GM12878 (cell line): ENCODE data around the gene GRK5. TPM values are rescaled to one million over a fixed set of nuclear protein-coding genes. Genes with fewer than 3 reads are reported as not detected.
A peak's percentile ranks its signal among the peaks of the same experiment; 100 is the strongest.

ENCODE experiments used
- ATAC-seq: fragments of 200-7000 bp; cut with Tn5 transposase; 3 replicates; pipeline ENCODE4 v1.9.1; 2020; ENCODE audit warnings: mild to moderate bottlenecking, moderate library complexity
- BruUV-seq: library from RNA; stranded (reverse); fragments of 400-500 nt; replicated peaks from 2 replicates; lab custom pipeline; 2021; lab: Mats Ljungman, UMichigan
- CTCF ChIA-PET: fragments of 300-600 bp; sonication (Branson Sonifier 250); formaldehyde crosslinking; extraction: SDS; loops from one replicate; lab custom pipeline; 2021; ENCODE audit warnings: inconsistent platforms; lab: Yijun Ruan, JAX
- POLR2A ChIA-PET: fragments of 350-600 bp; formaldehyde crosslinking; extraction: SDS; loops from one replicate; lab custom pipeline; 2021; ENCODE audit warnings: inconsistent platforms; lab: Charles Lee
- RAD21 ChIA-PET: fragments of 300-600 bp; sonication (Branson Sonifier 250); formaldehyde crosslinking; loops from one replicate; lab custom pipeline; 2023; ENCODE audit warnings: antibody characterized with exemption; ENCODE audit not compliant: unreplicated experiment; lab: Charles Lee
- SMC1A ChIA-PET: fragments of 300-600 bp; sonication (Branson Sonifier 250); formaldehyde crosslinking; loops from one replicate; lab custom pipeline; 2023; ENCODE audit not compliant: unreplicated experiment, uncharacterized antibody; lab: Charles Lee
- DNase-seq: peaks from one replicate; pipeline ENCODE4 v3.0.0-alpha.2; 2011; ENCODE audit warnings: low read depth, low spot score
- FAIRE-seq: peaks from 3 replicates; lab custom pipeline; 2011; peaks lifted over from hg19 to GRCh38; lab: Jason Lieb, UNC
- H2AFZ ChIP-seq: 2 replicates; pipeline ENCODE4 v1.6.0; 2011; ENCODE audit warnings: low read depth, low read length, control low read depth; ENCODE audit not compliant: control insufficient read depth
- H3K27ac ChIP-seq: 2 replicates; pipeline ENCODE4 v1.5.1; 2011; ENCODE audit warnings: control low read depth; ENCODE audit not compliant: control insufficient read depth, insufficient read depth
- H3K27me3 ChIP-seq, 2 experiments: replicated peaks in 1 of 2; 2 replicates each; pipeline versions ENCODE4 v1.6.0 to v1.6.1; 2011; ENCODE audit warnings: low read length in 1 of 2; ENCODE audit not compliant: control insufficient read depth in 2 of 2, insufficient read depth in 2 of 2
- H3K36me3 ChIP-seq, 2 experiments: 2 replicates each; pipeline ENCODE4 v1.5.1; 2011; ENCODE audit warnings: low read length in 1 of 2; ENCODE audit not compliant: control insufficient read depth in 2 of 2, insufficient read depth in 2 of 2
- H3K4me1 ChIP-seq: 2 replicates; pipeline ENCODE4 v1.6.1; 2011; ENCODE audit warnings: mild to moderate bottlenecking, low read length, moderate library complexity, mixed read lengths; ENCODE audit not compliant: control insufficient read depth, insufficient read depth
- H3K4me2 ChIP-seq: 2 replicates; pipeline ENCODE4 v1.6.0; 2011; ENCODE audit warnings: control low read depth; ENCODE audit not compliant: control insufficient read depth, insufficient read depth
- H3K4me3 ChIP-seq: fragments of 200-600 bp; sonication (generic); 2 replicates; pipeline ENCODE4 v1.5.1; 2016
- H3K79me2 ChIP-seq: 2 replicates; pipeline ENCODE4 v1.6.0; 2011; ENCODE audit warnings: low read length; ENCODE audit not compliant: control insufficient read depth, insufficient read depth
- H3K9ac ChIP-seq: 2 replicates; pipeline ENCODE4 v1.8.0; 2011; ENCODE audit warnings: low read length, control low read depth, mixed read lengths; ENCODE audit not compliant: control insufficient read depth, insufficient read depth
- H3K9me3 ChIP-seq: replicated peaks from 3 replicates; pipeline ENCODE4 v1.5.1; 2011; ENCODE audit warnings: mild to moderate bottlenecking, low read length; ENCODE audit not compliant: control insufficient read depth, insufficient read depth
- H4K20me1 ChIP-seq: 2 replicates; pipeline ENCODE4 v1.6.0; 2011; ENCODE audit not compliant: control insufficient read depth, insufficient read depth
- BMI1 ChIP-seq: fragments of 450-650 bp; IDR thresholded peaks from 2 replicates; pipeline ENCODE4 v1.6.1; 2016; ENCODE audit warnings: mild to moderate bottlenecking, moderate library complexity, borderline replicate concordance
- EED ChIP-seq: sonication (generic); IDR thresholded peaks from 2 replicates; pipeline ENCODE4 v1.6.1; 2016; ENCODE audit warnings: antibody characterized with exemption, low read depth
- MEF2B ChIP-seq: fragments of 450-650 bp; IDR thresholded peaks from 2 replicates; pipeline ENCODE4 v1.6.1; 2018; ENCODE audit warnings: mild to moderate bottlenecking, moderate library complexity; ENCODE audit not compliant: partially characterized antibody, poor library complexity, severe bottlenecking
- MTA2 ChIP-seq: fragments of 450-650 bp; IDR thresholded peaks from 2 replicates; pipeline ENCODE4 v1.6.1; 2016; ENCODE audit warnings: low read depth, mild to moderate bottlenecking, moderate library complexity
- NRF1 ChIP-seq: conservative IDR thresholded peaks from 2 replicates; pipeline ENCODE4 v1.6.1; 2011; ENCODE audit warnings: mild to moderate bottlenecking, low read depth, low read length, improper control_type of control experiment
- PAX8 ChIP-seq: fragments of 450-650 bp; IDR thresholded peaks from 2 replicates; pipeline ENCODE4 v1.6.1; 2017; ENCODE audit warnings: mild to moderate bottlenecking, moderate library complexity
- PML ChIP-seq: IDR thresholded peaks from 2 replicates; pipeline ENCODE4 v1.6.1; 2012; ENCODE audit warnings: low read length, inconsistent platforms
- TBL1XR1 ChIP-seq: IDR thresholded peaks from 2 replicates; pipeline ENCODE4 v1.6.1; 2012; ENCODE audit warnings: low read depth, low read length, improper control_type of control experiment
- WGBS: methylation state at CpG from one replicate; pipeline ENCODE4 v1.1.6; 2016; ENCODE audit warnings: low lambda C conversion rate; ENCODE audit not compliant: insufficient replicate concordance, insufficient coverage; ENCODE audit errors: missing lambda C conversion rate; 5-methylcytosine and 5-hydroxymethylcytosine counted together
- in situ Hi-C: fragments of 300-500 bp; cut with MboI; formaldehyde crosslinking; loops from 9 replicates; pipeline ENCODE4 v1.14.3; 2018; ENCODE audit warnings: mixed read lengths
- intact Hi-C: fragments of 100-400 bp; cut with micrococcal nuclease; formaldehyde crosslinking; loops from one replicate; pipeline ENCODE4 v1.14.2; 2022; ENCODE audit not compliant: unreplicated experiment
- polyA plus RNA-seq, 11 experiments: library from polyadenylated mRNA; depleted of rRNA in 4 of 11; unstranded in 6 of 11; stranded (reverse) in 5 of 11; fragments of >200 nt; fragmentation: Nextera tagmentation in 4 of 11; fragmentation: Illumina TruSeq in 1 of 11; extraction: Ambion mirVana in 4 of 11; extraction: Trizol in 1 of 11; gene quantifications; 1 replicate in 1 of 11; 2 replicates in 10 of 11; pipeline versions ENCODE4 v1.2.1 to v1.2.3, GENCODE V29; 2011 to 2016; ENCODE audit warnings: inconsistent platforms in 2 of 11, missing spikeins in 2 of 11, low read depth in 1 of 11
- total RNA-seq, 4 experiments: library from RNA; depleted of rRNA in 3 of 4; stranded (reverse); fragments of >200 nt in 3 of 4; fragmentation: Illumina TruSeq in 1 of 4; extraction: Trizol in 1 of 4; gene quantifications; 2 replicates each; pipeline versions ENCODE4 v1.2.1 to v1.2.3, GENCODE V29; 2013 to 2021
- TF ChIP-seq, protein P1 (sequence below): IDR thresholded peaks from 2 replicates; pipeline ENCODE4 v1.6.1; 2011; ENCODE audit warnings: borderline replicate concordance, low read depth, mild to moderate bottlenecking, moderate library complexity, mixed read lengths, low read length; ENCODE audit not compliant: insufficient read depth; ENCODE audit errors: extremely low read length
- TF ChIP-seq, protein P2 (sequence below): IDR thresholded peaks from 2 replicates; pipeline ENCODE4 v1.6.1; 2012; ENCODE audit warnings: improper control_type of control experiment, low read depth, low read length; ENCODE audit not compliant: insufficient replicate concordance

GRK5 gene
- total and polyA plus RNA-seq, 10 of the 15 experiments (the other 5 are each of a cell fraction or from before 2014, with no cell fraction given), result 0.11 to 22.1 (median 10.0) TPM

DNA sequence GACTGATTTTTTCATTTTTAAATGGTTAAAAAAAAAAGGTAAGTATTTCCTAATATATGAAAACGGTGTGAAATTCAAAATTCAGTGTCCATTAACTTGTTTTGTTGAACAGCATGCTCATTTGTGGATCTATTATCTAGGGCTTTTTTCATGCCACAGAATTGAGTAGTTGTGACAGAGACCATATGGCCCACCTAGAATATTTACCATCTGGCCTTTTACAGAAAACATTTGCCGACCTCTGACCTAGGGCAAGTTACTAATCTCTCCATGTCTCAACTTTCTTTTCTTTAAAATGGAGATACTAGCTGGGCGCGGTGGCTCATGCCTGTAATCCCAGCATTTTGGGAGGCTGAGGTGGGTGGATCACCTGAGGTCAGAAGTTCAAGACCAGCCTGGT is 41.3 kb downstream of the GRK5 start:
- BruUV-seq, result no TSS peak
- SMC1A ChIA-PET, result interaction anchor here (1.6 kb wide), 1 partner anchor 61 kb away, joined by 3 read pairs; no protein-coding TSS in a partner anchor
- ATAC-seq (no peak), DNase-seq (no peak), FAIRE-seq (peak; percentile 7)
- in situ Hi-C loops (no loop called here), intact Hi-C loops (no loop called here)
- Histone ChIP-seq H3K79me2 (no peaks in the 10 kb centered on the region), H3K36me3 (no peaks in the 10 kb centered on the region), H3K4me3 (no peak overlapping the region), H3K4me1 (no peaks in the 10 kb centered on the region), H3K9ac (no peak overlapping the region), H2AFZ (no peak overlapping the region), H3K27ac (no peak overlapping the region), H3K27me3 (no peaks in the 10 kb centered on the region), H3K9me3 (no peaks in the 10 kb centered on the region), H4K20me1 (no peaks in the 10 kb centered on the region; the same call in 1 of the 2 replicates), H3K4me2 (no peak overlapping the region)
- TF ChIP-seq BMI1 (no peak), NRF1 (no peak), PAX8 (no peak), EED (no peak), PML (no peak), MEF2B (no peak), TBL1XR1 (no peak), MTA2 (no peak)
- TF ChIP-seq, protein P1, sequence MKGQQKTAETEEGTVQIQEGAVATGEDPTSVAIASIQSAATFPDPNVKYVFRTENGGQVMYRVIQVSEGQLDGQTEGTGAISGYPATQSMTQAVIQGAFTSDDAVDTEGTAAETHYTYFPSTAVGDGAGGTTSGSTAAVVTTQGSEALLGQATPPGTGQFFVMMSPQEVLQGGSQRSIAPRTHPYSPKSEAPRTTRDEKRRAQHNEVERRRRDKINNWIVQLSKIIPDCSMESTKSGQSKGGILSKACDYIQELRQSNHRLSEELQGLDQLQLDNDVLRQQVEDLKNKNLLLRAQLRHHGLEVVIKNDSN, result no peak
- TF ChIP-seq, protein P2, sequence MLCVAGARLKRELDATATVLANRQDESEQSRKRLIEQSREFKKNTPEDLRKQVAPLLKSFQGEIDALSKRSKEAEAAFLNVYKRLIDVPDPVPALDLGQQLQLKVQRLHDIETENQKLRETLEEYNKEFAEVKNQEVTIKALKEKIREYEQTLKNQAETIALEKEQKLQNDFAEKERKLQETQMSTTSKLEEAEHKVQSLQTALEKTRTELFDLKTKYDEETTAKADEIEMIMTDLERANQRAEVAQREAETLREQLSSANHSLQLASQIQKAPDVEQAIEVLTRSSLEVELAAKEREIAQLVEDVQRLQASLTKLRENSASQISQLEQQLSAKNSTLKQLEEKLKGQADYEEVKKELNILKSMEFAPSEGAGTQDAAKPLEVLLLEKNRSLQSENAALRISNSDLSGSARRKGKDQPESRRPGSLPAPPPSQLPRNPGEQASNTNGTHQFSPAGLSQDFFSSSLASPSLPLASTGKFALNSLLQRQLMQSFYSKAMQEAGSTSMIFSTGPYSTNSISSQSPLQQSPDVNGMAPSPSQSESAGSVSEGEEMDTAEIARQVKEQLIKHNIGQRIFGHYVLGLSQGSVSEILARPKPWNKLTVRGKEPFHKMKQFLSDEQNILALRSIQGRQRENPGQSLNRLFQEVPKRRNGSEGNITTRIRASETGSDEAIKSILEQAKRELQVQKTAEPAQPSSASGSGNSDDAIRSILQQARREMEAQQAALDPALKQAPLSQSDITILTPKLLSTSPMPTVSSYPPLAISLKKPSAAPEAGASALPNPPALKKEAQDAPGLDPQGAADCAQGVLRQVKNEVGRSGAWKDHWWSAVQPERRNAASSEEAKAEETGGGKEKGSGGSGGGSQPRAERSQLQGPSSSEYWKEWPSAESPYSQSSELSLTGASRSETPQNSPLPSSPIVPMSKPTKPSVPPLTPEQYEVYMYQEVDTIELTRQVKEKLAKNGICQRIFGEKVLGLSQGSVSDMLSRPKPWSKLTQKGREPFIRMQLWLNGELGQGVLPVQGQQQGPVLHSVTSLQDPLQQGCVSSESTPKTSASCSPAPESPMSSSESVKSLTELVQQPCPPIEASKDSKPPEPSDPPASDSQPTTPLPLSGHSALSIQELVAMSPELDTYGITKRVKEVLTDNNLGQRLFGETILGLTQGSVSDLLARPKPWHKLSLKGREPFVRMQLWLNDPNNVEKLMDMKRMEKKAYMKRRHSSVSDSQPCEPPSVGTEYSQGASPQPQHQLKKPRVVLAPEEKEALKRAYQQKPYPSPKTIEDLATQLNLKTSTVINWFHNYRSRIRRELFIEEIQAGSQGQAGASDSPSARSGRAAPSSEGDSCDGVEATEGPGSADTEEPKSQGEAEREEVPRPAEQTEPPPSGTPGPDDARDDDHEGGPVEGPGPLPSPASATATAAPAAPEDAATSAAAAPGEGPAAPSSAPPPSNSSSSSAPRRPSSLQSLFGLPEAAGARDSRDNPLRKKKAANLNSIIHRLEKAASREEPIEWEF, result no peak
- RAD21 ChIA-PET, result no interaction called here
- CTCF ChIA-PET, result no interaction called here
- POLR2A ChIA-PET, result no interaction called here
- 86% methylated on average over 4 of the region's 4 CpGs for WGBS
